NCI-H526 (cell line): ENCODE measurements around the gene ZNF273.
"Not testable (repeated sequence)": the region's sequence is repeated elsewhere in the genome, so short reads cannot be mapped to it uniquely, and the experiment has no call there.

Source experiments
- DNase-seq, 2 experiments: peaks; one replicate each; lab custom pipeline; 2025; lab: John Stamatoyannopoulos, UW

The ZNF273 gene

GRCh38 chr7:64902806-64903721 is at the start of gene ZNF273:
Gene ZNF273 (plus strand): TSS chr7:64903273. CDS start chr7:64903318, 45 bp downstream.
- peak; percentile 91 to 96 for DNase-seq

- DNase-seq = no peak
Observed at GRCh38 chr7:64853679-64854078, 49.4 kb upstream of the ZNF273 start.

GRCh38 chr7:64854969-64855368 is 48.1 kb upstream of the ZNF273 start:
- no peak for DNase-seq

GRCh38 chr7:64863021-64863420 is 40.1 kb upstream of the ZNF273 start:
- DNase-seq = no peak

- not testable (repeated sequence) for DNase-seq
Observed at GRCh38 chr7:64863530-64863929, 39.5 kb upstream of the ZNF273 start.

- DNase-seq = no peak
Observed at GRCh38 chr7:64863969-64864368, 39.1 kb upstream of the ZNF273 start.

GRCh38 chr7:64867863-64868440 is 35.1 kb upstream of the ZNF273 start:
- DNase-seq = no peak

- no peak for DNase-seq
Observed at GRCh38 chr7:64868499-64868898, 34.6 kb upstream of the ZNF273 start.

GRCh38 chr7:64869121-64869725 is 33.9 kb upstream of the ZNF273 start:
- no peak for DNase-seq

- DNase-seq = no peak
Observed at GRCh38 chr7:64869912-64870562, 33.0 kb upstream of the ZNF273 start.

GRCh38 chr7:64870656-64871055 is 32.4 kb upstream of the ZNF273 start:
- DNase-seq = no peak

GRCh38 chr7:64871761-64872160 is 31.3 kb upstream of the ZNF273 start:
- DNase-seq = no peak

- no peak for DNase-seq
Observed at GRCh38 chr7:64872351-64873154, 30.5 kb upstream of the ZNF273 start.

GRCh38 chr7:64873155-64873500 is 29.9 kb upstream of the ZNF273 start:
- DNase-seq = no peak

GRCh38 chr7:64873517-64873916 is 29.6 kb upstream of the ZNF273 start:
- DNase-seq = no peak

GRCh38 chr7:64874114-64874513 is 29.0 kb upstream of the ZNF273 start:
- DNase-seq = no peak

- DNase-seq = peak in 1 of 2 experiments; percentile 31
Observed at GRCh38 chr7:64874562-64875250, 28.4 kb upstream of the ZNF273 start.

- no peak for DNase-seq
Observed at GRCh38 chr7:64875258-64875657, 27.8 kb upstream of the ZNF273 start.

- DNase-seq = no peak
Observed at GRCh38 chr7:64875658-64876406, 27.2 kb upstream of the ZNF273 start.
